ENCODE results near the gene COL27A1.

- no peak for TF ChIP-seq POLR2AphosphoS5 (IDR thresholded peaks at IDR 0.05; ENCODE audit: low read depth, low read length)
- TF ChIP-seq TAF1 (IDR thresholded peaks at IDR 0.05; ENCODE audit: borderline replicate concordance, low read depth, low read length) = no peak
- no peak for TF ChIP-seq POLR2A (IDR thresholded peaks at IDR 0.05; ENCODE audit: low read depth, low read length)
Observed at GRCh38 chr9:114243240-114243639, 87.9 kb downstream of the COL27A1 start.

All from GM12892 (cell line).